NCI-H2029 (cell line): ENCODE measurements around the gene PARD6B.

Source experiments
- DNase-seq: peaks from one replicate; lab custom pipeline; 2025; lab: John Stamatoyannopoulos, UW

The PARD6B gene

DNA sequence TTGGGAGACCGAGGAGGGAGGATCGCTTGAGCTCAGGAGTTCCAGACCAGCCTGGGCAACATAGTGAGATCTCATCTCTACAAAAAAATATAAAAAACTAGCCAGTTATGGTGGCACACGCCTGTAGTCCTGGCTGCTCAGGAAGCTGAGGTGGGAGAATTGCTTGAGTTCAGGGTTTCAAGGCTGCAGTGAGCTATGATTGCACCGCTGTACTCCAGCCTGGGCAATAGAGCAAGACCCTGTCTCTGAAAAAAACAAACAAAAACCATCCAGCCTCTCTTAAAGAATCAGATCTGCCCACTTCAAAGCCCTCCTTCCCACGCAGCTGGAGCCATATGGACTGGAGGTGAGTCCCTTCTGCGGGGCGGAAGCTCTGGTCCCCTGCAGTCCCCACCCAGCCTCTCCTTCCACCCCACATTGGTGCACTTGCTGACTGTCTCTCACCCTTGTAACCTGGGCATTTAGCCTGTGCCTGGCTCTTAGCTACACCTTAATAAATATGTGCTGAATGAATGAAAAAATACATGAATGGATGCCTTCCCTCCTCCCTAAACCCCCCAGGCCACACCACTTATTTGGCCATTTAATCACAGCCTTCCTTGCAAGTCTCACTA is 7.2 kb upstream of the PARD6B start:
- DNase-seq, result no peak

DNA sequence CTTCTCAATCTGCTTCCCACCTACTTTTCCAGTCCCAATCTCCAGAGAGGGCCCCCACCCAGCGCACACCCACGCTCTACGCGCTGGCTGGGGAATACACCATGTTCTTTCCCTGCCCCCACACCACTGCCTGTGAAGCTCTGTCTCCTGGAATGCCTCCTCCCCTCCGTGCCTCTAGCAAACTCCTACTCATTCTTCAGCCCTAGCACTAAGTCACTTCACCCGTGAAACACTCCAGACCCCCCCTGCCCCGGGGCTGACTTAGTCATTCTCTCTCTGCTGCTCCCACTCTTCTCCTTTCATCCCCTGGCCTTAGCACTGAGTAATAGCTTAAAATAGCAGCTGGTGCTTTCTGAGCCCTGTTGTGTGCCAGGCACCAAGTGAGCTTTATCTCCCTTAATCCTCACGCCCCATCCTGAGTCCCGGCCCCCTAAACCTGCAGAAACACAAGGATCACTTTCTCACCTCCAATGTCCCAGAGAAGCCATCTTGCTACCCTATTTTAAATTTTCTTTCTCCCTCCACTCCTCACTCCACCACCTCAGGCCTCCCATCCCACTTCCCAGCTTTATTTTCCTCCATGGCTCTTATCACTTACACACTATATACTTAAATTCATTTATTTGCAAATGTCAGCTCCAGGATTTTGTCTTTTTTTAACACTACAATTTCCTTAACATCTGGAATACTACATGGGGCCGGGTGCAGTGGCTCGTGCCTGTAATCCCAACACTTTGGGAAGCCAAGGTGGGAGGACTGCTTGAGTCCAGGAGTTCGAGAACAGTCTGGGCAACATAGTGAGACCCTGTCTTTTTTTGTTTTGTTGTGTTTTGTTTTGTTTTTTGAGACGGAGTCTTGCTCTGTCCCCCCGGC is 6.3 kb upstream of the PARD6B start:
- no peak for DNase-seq

DNA sequence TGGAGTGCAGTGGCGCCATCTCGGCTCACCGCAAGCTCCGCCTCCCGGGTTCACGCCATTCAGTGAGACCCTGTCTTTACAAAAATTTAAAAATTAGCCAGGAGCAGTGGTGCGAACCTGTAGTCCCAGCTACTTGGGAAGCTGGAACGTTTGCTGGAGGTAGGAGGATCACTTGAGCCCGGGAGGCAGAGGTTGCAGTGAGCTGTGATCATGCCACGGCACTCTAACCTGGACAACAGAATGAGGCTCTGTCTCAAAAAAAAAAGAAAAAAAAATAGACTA is 5.7 kb upstream of the PARD6B start:
- DNase-seq, result no peak

DNA sequence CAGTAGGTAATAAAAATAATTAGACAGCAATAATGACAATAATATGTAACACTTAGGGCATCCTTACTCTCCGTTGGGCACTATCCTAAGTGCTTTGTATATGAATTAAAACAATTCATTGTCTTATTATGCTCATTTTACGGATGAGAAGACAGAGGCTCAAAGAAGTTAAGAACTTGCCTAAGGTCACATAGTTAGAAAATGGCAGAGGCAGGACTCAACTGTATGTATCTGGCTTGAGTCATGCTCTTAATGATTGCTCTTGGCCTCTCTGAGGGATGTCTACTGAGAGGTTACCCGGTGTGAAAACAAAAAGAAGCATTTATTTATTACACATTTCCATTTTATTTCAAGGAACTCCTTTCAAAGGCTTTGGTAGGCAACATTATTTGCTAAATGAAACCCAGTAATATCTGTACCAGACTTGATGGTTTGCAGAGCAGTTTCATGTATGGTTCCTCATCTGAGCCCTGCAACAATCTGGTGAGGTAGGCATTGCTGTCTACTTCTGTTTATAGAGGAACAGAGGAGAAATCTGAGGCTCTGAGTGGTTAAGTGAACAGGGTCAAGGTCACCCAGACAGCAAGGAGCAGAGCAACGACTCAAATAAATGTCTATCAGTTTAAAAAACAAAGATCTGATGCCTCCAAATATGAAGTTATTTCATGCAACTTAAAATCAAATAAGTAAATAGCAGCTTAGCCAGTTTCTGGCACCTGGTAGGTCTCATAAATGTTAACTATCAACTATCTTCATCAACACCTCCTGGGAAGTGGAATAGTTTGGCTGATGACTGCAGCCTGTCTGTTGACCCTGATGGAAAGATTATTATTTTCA is 4.2 kb upstream of the PARD6B start:
- DNase-seq, result no peak

GRCh38 chr20:50727792-50728485 is 3.4 kb upstream of the PARD6B start:
- DNase-seq, result no peak

GRCh38 chr20:50728486-50728980 is 2.8 kb upstream of the PARD6B start:
- DNase-seq, result no peak

GRCh38 chr20:50728981-50729874 is 2.2 kb upstream of the PARD6B start:
- no peak for DNase-seq

DNA sequence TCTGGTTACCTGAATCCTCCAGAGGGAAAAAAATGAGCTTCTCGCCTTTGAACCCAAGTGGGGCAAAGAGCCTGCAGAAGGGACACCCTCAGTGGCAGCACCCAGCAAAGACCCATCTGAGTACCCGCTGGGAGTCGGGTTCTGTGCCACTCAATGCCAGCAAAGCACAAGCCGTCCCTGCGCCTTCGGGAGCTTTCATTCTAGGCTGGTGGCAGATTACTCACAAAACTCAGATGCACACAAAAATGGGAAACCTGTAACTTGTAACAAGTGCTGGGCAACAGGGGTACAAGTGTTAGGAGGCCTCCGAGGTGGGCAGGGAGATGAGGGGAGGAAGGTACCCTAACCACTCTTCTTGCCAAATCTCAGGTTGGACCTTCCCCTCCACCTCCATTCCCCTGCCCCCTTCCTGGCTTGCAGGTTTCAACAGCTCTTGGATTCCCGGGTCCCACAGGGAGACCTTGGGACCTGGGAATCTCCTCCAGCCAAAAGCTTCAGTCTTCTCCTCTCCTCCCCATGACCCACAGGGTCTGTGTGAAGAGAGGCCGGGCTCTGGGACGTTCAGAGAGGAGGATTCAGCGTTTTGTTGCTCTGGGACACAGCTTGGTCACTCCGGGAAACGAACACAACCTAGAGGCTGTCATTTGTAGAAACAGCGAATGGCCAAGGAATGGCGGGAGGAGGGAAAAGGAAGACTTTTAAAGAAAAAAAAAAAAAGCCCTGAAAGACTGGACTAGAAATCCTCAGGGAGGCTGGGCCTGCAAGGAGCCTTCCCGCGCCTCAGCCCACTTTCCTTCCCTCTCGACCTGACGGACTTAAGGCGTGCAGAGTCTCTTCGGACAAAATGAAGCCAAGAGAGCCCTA is 1.2 kb upstream of the PARD6B start:
- no peak for DNase-seq

GRCh38 chr20:50730765-50731054 is 670 bp upstream of the PARD6B start:
- DNase-seq, result no peak

DNA sequence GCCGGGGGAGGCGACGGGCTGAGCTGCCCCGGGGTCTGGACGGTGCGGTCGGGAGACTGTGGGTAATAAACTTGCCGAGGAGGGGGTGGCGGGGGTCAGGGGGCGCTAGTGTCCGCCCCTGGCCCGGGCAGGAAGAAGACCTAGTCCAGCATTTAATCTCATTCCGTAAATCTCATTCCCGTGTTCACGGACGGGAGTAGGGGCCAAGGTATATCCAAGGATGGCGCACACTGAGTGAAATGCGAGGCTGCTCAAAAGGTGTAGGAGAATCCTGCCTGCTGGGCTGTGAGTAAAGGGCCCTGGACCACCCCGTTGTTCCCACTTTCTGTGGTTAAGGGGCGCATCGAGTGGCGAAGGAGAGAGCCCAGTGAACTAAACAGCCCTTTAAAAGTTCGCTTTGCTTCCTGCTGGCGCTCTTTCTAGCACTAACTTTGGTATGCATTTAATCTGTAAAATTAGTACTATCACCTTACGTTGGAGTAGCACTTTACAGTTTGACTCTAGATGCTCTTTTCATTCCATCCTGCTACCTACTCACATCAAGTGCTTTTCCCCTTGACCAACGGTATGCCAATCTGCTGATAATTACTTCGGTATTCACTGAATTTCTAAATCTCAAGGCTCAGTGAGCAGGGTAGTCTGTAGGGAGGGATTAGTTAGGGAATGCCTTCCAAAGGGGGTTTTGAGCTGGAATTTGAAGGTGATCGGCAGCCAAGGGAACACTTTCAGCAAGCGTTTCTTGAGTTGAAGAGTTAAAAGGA is 730 bp downstream of the PARD6B start:
- no peak for DNase-seq

DNA sequence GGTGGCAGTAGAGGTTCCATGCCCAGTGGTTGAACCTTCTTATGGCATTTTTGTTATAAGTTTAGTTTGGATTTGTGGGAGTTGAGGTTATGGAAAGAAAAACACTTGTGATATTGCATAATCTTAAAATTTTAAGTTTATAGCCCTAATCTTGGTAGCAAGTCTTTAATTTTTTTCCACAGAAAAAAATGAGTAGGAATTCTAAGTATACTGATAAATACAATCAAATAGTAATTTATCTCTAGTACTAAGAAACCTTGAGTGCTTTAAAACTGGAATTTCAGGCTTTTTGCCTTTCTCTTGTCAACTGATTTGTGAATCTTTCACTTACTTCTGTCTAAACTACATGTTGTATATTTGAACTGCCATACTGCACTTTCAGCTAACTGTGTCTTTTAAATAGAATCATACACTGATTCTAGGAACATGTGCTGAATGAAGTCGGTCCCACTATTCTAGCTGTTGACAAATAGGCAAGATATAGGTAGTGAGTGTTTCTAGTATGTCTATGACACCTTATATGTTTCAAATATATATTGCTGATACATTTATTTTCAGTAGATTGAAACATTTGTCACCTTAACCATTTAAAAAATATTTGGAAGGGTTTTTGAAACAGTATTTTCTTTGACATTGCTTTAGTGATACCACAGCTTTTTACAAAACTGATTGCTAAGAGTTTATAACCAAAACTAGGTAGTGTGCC is 2.4 kb downstream of the PARD6B start:
- no peak for DNase-seq

DNA sequence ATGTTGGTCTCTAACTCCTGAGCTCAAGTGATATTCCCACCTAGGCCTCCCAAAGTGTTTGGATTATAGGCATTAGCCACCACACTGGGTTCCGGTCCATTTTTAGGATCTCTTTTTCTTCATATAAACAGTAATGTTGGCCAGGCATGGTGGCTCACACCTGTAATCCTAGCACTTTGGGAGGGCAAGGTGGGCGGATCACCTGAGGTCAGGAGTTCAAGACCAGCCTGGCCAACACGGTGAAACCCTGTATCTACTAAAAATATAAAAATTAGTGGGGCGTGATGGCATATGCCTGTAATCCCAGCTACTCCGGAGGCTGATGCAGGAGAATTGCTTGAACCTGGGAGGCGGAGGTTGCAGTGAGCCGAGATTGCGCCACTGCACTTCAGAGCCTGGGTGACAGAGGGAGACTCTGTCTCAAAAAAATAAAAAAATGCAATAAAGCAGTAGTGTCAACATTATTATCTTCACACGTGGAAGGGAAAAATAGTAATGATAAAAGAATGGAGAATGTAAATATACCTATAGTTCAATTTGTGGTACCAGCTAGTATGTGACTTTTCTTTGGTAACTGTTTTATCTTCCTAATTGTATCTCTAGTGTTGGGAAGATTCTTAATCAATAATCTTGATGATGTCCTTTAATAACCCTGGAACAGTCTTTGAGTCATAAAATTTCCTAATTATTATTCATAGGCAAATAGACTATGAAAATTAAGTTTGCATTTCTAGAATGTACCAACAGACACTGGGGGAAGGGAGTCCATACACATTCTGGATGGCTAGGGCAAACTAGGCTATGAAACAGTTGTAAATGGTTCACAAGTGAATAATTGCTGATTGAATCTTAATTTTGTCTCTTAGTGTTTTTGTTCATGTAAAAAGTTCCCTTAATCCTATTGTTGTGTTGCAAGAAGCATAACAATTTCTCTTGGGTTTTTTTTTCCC is 3.6 kb downstream of the PARD6B start:
- no peak for DNase-seq

DNA sequence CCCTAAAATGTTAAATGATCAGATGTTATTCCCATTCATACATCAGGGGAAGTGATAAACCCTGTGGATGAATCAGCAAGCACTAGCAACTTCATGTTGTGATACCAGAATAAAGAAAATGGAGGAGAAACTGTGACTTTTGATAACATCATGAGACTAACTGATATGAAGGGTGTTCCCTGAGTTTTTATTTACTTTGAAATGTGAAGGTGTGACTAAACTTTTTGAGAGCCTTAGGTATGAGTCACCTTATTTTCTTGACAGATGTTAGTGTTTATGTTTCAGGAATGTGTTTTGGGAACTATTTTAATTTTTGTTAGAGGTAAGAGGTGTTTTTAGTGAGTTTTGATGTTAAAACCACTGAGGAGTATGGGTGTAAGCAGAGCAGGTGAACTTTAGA is 4.4 kb downstream of the PARD6B start:
- DNase-seq, result no peak

DNA sequence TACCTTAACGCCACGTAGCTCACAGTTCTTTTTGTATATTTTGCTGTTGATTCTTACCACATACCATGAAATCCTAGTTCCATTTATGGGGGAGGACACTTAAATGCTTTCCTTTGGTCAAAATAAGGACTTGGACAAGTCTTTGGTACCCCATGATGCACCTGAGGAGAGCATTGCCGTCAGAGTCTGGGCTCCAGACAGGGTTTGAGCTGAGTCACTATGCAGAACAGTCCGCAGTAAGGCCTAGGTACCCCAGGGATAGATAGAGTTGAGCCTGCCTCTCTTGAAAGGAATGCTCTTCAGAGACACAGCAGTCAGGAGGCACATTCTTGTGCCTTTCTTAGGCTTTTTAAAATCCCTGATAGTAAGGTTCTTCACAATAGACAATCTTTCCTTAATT is 6.0 kb downstream of the PARD6B start:
- DNase-seq, result no peak

DNA sequence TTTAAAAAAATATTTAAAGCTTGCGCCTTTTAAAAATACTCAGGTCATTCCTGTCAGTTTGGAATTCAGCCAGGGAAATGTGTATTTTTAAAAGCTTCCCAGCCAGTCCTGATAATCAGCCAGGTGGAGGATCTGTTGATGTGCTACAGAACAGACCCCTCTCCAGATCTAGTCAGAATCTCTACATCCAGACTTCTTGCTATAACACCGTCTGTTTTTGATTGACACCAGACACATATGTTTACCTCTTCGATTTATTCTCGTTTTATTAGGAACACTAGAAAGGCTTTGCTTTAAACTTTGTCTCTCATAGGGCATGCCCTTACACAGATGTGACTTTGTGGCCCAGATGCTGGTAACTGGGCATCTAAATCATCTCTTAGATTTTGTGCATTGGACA is 11.7 kb downstream of the PARD6B start:
- no peak for DNase-seq

DNA sequence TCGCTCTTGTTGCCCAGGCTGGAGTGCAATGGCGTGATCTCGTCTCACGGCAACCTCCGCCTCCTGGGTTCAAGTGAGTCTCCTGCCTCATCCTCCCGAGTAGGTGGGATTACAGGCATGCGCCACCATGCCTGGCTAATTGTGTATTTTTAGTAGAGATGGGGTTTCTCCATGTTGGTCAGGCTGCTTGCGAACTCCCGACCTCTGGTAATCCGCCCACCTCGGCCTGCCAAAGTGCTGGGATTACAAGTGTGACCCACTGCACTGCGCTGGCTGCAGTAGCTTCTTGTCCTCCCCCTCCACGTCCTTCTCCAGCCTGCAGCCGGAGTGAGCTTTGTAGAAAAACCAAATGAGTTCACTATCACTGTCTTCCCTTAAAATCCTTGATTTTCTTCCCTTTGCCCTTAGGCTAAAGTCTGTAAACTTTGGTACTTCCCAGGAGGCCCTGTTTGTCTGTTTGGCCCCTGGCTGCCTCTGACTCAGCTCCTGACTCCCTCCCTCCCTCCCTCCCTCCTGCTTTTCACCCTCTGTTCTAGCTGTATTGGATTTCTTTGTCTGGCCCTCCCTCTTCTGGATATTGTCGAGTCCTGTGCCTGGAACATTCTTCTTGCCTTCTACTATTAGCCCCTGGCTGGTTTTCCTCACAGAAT is 12.9 kb downstream of the PARD6B start:
- no peak for DNase-seq

GRCh38 chr20:50745634-50746137 is 14.3 kb downstream of the PARD6B start:
- no peak for DNase-seq
